ENCODE data around the gene LMOD2.
"Not testable (repeated sequence)": the region's sequence is repeated elsewhere in the genome, so short reads cannot be mapped to it uniquely, and the experiment has no call there.

The LMOD2 gene

DNA sequence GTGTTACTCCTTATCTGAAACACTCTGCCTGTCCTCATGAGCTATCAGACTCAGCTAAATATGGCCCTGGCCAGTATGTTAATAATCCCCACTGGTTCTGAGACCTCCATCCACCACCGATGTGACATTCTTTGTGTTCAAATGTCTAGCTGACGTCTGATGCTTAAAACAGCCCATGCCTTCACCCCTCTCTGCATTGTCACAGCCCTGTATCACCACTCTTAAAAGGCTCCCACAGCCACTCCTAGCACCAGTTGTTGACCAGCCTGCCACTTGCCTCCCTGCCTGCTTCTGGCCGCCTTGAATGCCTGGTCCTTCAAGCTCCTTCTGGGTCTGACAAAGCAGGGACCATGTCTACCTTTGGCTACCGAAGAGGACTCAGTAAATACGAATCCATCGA lies at the start of gene LMOD2:
TSS of gene LMOD2 (plus strand) at position 253 of the 400 bp plus-strand sequence. CDS start at position 351, 98 bp downstream.
- DNase-seq: no peak

- DNase-seq: no peak
Measured at GRCh38 chr7:123607423-123607975, 48.2 kb upstream of the LMOD2 start.

DNA sequence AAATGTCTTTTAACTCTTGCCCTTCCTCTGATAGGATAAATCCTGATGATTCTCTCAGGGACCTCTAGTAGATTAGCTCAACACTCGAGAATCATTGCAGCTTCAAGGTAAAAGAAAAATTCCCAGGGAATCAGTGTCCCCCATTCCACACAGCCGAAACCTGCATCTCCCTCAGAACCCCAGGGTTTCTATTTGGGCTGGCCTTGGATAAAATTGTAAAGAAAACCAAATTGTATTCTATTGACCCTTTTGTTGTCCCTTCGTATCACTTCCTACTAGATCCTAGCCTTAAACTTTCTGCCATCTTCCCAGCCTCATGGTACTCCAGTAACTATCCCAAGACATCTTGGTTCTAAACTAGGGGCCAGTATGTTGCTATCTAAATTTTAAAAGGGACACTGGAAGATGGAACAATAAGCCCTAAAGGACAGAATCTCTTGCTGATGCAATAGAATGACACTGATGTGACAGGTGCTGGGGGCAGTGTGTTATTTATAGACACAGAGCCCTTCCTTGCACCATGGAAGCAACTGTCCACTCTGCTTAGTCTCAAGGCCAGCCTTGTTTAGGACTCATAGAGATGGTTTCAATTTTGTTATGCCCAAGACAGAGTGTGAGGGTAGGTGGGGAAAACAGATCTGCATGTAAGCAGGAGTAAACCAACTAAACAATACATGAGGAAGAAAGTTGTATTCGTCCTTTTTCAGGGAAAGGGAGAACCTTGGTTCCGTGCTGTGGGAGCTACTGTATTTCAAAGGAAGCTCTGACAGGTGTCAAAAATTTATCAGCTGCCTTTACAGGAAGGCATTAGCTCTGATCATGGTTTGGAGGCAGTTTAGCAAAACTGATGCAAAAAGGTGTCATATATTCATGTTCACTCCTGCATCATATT lies 46.4 kb upstream of the LMOD2 start:
- DNase-seq: no peak

GRCh38 chr7:123609883-123610239 lies 45.8 kb upstream of the LMOD2 start:
- DNase-seq: no peak

DNA sequence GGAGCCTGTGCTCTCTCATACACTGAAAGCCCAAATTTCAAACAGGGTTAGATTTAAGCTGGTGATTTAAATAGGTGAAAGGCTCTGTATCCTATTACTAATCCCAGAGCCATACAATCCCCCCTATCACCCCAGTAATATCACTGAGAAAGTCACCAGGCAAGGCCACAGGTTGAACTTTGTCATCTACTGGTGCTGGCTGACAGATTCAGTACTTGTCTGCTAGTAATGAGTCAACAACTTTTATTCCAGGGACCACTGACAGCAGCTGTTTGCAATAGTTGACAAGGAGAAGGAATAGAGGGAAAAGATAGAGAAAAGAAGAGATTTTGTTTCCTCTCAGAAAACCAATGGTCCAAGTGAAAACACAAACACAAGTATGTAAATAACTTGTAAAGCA lies 43.6 kb upstream of the LMOD2 start:
- no peak for DNase-seq

DNA sequence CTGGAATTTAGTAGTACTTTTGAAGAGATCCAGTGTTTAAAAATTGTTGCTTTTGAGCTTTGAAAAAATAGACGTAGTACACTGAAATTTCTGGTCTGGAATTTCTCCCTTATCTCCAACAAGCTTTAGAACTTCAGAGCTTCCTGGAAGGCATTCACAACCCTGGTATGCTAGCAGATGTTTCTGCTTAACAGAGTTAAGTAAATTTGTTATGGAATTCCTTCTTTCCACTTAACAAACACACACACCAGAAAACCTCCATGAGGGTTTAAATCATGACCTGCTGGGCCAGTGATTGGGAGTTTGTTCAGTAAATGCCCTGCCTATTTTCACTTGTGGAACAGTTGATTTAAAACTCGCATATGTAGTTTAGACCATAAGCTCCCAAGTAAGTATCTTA lies 40.3 kb upstream of the LMOD2 start:
- DNase-seq: no peak

GRCh38 chr7:123616223-123616622 lies 39.4 kb upstream of the LMOD2 start:
- DNase-seq: no peak

DNA sequence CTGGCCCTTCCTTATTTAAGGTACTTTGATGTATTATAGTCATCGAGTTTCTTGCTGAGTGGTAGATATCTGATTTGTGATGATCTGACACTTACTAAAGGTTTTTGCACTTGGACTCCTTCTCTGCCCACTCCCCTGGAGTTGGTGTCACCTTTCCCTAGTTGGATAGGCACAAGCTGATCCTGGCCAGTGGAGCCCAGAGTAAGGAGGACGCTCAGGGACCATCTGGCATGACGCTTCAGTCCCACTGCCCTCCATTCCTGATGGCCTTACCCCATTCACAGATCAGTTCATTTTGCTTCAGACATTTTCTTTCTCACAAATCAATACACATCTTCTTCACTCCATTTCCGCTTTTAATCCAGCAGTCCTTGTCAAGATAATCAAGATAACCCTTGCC lies 34.0 kb upstream of the LMOD2 start:
- no peak for DNase-seq

DNA sequence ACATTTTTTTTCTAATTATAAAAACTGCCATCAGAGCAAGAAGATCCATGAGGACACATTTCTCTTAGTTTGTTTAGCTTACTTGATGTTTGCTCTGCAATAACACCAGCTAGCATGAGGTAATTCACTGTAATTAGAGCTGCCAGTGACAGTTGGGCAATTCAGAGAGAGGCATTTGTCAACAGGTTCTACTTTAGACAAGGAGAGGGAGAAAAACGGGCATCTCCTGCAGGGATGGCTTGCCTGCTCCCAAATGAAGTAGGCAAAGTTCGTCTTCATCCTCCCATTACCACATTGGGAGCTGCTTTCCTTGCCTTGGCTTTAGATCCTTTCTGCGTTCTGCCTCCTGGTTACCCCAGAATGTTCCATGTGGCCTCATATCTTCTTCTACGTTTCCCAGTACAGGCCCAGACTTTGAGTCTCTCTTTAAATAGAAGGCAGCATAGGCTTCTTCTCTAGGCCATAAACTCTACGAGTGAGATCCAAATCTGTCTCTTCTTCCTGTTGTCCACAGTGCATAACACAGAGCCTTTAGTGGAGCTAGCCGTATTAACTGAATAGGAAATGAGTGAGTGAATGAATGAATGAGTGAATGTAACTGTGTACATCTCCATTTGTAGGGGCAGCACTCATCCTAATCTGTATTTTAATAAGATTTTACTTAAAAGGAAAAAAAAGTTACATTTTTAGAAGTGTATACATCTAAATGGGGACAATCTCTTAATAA lies 32.8 kb upstream of the LMOD2 start:
- DNase-seq: no peak

- DNase-seq: no peak
Measured at GRCh38 chr7:123624527-123625183, 31.0 kb upstream of the LMOD2 start.

DNA sequence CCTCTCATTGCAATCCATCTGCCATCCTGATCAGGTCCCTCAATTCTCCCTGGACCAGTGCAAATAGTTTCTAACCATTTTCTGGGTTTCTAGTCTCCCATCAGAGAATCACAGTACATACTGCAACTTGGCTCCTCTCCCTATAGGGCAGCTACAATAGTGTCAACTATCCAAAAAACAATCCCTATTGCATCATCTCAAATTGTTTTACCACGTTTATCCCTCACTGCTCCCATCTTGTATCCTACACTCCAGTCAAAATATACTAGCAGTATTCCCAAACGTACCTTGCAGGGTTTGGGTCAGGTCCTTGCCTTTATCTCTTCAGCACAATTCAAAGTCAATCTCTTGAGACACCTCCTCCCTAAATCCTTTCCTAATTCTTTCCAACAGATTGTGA lies 30.4 kb upstream of the LMOD2 start:
- DNase-seq: no peak

GRCh38 chr7:123627851-123628250 lies 27.8 kb upstream of the LMOD2 start:
- DNase-seq: no peak

DNA sequence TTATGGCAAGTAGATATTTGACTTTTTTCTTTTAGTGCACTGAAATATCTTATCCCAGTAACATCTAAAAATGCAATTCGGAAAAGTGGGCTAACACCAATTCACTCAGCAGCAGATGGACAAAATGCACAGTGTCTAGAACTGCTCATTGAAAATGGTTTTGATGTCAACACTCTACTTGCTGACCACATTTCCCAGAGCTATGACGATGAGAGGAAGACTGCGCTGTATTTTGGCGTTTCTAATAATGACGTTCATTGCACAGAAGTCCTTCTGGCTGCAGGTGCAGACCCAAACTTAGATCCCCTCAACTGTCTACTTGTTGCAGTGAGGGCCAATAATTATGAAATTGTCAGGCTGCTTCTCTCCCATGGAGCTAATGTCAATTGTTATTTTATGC lies 26.8 kb upstream of the LMOD2 start:
- DNase-seq: no peak

- DNase-seq: no peak
Measured at GRCh38 chr7:123629281-123629680, 26.4 kb upstream of the LMOD2 start.

- no peak for DNase-seq
Measured at GRCh38 chr7:123632808-123633207, 22.9 kb upstream of the LMOD2 start.

DNA sequence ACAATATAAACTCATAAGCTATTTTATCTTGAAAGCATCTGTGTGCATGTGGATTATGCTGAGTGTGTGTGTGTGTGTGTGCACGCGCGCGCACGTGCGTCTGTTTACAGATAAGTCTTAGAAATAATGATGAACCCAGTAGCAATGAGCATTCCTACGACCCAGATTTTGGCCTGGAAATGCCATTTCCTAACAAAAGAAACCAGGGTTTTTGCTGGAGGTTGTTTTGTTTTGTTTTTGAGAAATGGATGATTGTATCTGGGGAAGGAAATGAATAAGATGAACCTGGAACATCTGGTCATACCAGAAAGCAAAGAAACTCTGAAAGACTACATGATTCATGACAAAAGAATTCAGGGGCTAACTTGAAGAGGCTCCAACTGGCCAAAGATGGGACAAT lies 22.1 kb upstream of the LMOD2 start:
- no peak for DNase-seq

GRCh38 chr7:123634011-123634573 lies 21.6 kb upstream of the LMOD2 start:
- not testable (repeated sequence) for DNase-seq

DNA sequence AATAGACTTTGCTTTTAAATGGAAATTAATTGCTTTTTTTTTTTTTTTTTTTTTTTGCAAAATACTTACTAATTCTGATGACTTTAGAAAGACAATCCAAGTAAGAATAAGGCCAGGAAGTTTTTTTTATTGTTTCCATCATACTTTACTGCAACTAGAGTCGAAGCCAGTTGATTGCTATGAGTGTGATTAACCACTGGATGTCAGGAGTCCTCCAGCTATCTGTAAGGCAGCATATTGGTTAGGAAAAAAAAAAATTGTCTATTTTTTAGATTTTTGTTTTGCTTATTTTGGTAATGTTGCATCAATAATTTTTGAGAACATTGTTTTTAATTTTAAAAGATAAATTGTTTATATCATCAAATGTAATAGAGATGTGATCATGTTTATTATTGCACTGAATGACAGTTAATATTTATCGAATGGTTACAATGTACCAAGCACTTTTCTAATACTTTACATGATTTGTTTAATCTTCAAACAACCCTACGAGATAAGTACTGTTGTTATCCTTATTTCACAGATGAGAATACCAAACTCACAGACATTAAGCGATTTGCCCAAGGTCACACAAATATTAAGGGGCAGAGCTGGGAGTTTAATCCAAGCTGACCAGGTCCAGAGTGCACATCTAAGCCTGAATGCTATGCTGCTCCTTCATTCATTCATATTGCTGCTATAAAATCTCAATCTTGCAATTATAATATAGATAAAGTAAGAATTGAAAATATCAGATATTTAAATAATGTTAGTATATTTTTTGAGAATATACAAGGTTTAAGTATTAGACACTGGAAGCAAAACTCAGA lies 19.9 kb upstream of the LMOD2 start:
- DNase-seq: no peak

GRCh38 chr7:123637203-123637602 lies 18.5 kb upstream of the LMOD2 start:
- DNase-seq: no peak

- no peak for DNase-seq
Measured at GRCh38 chr7:123637878-123638277, 17.8 kb upstream of the LMOD2 start.

GRCh38 chr7:123639631-123640030 lies 16.0 kb upstream of the LMOD2 start:
- DNase-seq: no peak

GRCh38 chr7:123640583-123640982 lies 15.1 kb upstream of the LMOD2 start:
- DNase-seq: no peak
